HepG2 (cell line): Measurements from ENCODE around the gene POLR1D. TPM values are rescaled to one million over a fixed set of nuclear protein-coding genes. Genes with fewer than 3 reads are reported as not detected.
A peak's percentile ranks its signal among the peaks of the same experiment; 100 is the strongest.

Experiments used
- EZH2 ChIP-seq: conservative IDR thresholded peaks from 2 replicates; pipeline ENCODE4 v1.6.1; 2012; ENCODE audit warnings: mild to moderate bottlenecking, low read depth, low read length, moderate library complexity
- GRHL1 ChIP-seq: sonication (generic); formaldehyde crosslinking; conservative IDR thresholded peaks from 2 replicates; pipeline ENCODE4 v1.8.0; 2022; ENCODE audit warnings: missing genetic modification reagents
- HNRNPH1 ChIP-seq: fragments of 200-400 bp; formaldehyde crosslinking; optimal IDR thresholded peaks from 2 replicates; pipeline ENCODE3; 2017; ENCODE audit warnings: mild to moderate bottlenecking, low read depth, low read length
- JARID2 ChIP-seq: sonication (generic); formaldehyde crosslinking; IDR thresholded peaks from 2 replicates; pipeline ENCODE4 v1.8.1; 2023; ENCODE audit warnings: missing genetic modification reagents, inconsistent platforms; ENCODE audit not compliant: insufficient replicate concordance
- MYNN ChIP-seq: sonication (generic); formaldehyde crosslinking; IDR thresholded peaks from 2 replicates; pipeline ENCODE4 v1.4.0; 2020; ENCODE audit warnings: mild to moderate bottlenecking, low read depth, missing genetic modification reagents
- NCOR1 ChIP-seq: fragments of 200-600 bp; sonication (generic); IDR thresholded peaks from 2 replicates; pipeline ENCODE4 v1.7.0; 2017; ENCODE audit warnings: antibody characterized with exemption, low read length, borderline replicate concordance
- PAWR ChIP-seq: sonication (generic); formaldehyde crosslinking; IDR thresholded peaks from 2 replicates; pipeline ENCODE4 v1.4.0; 2020; ENCODE audit warnings: missing genetic modification reagents, mild to moderate bottlenecking, borderline replicate concordance
- RBM22 ChIP-seq: fragments of 200-400 bp; formaldehyde crosslinking; optimal IDR thresholded peaks from 2 replicates; pipeline ENCODE3; 2017; ENCODE audit warnings: mild to moderate bottlenecking, low read length, moderate library complexity
- RFX1 ChIP-seq: fragments of 450-650 bp; IDR thresholded peaks from 2 replicates; pipeline ENCODE4 v1.6.1; 2017
- SP2 ChIP-seq: sonication (generic); formaldehyde crosslinking; IDR thresholded peaks from 2 replicates; pipeline ENCODE4 v1.5.1; 2020; ENCODE audit warnings: mild to moderate bottlenecking, missing genetic modification reagents
- U2AF2 ChIP-seq: fragments of 200-400 bp; formaldehyde crosslinking; IDR thresholded peaks from 2 replicates; pipeline ENCODE4 v1.6.1; 2017; ENCODE audit warnings: low read depth, mild to moderate bottlenecking, low read length
- USF2 ChIP-seq, 2 experiments: sonication (generic) in 1 of 2; formaldehyde crosslinking in 1 of 2; IDR thresholded peaks; 2 replicates each; pipeline versions ENCODE4 v1.5.1 to v1.6.1; 2011 to 2020; ENCODE audit warnings: borderline replicate concordance in 1 of 2, low read depth in 1 of 2, low read length in 1 of 2, mild to moderate bottlenecking in 1 of 2, missing genetic modification reagents in 1 of 2, moderate library complexity in 1 of 2
- ZBTB2 ChIP-seq: sonication (generic); formaldehyde crosslinking; IDR thresholded peaks from 2 replicates; pipeline ENCODE4 v1.8.0; 2022; ENCODE audit warnings: low read depth, missing genetic modification reagents
- ZBTB49 ChIP-seq: sonication (generic); formaldehyde crosslinking; IDR thresholded peaks from 2 replicates; pipeline ENCODE4 v1.4.0; 2020; ENCODE audit warnings: missing genetic modification reagents, borderline replicate concordance
- ZBTB8A ChIP-seq: sonication (generic); formaldehyde crosslinking; IDR thresholded peaks from 2 replicates; pipeline ENCODE4 v1.4.0; 2020; ENCODE audit warnings: mild to moderate bottlenecking, low read depth, missing genetic modification reagents, borderline replicate concordance
- ZFP36 ChIP-seq: fragments of 150-350 bp; IDR thresholded peaks from 2 replicates; pipeline ENCODE4 v1.6.1; 2018; ENCODE audit warnings: borderline replicate concordance, low read length, low read depth; ENCODE audit not compliant: partially characterized antibody
- ZFP41 ChIP-seq: sonication (generic); formaldehyde crosslinking; IDR thresholded peaks from 2 replicates; pipeline ENCODE4 v1.4.0; 2020; ENCODE audit warnings: mild to moderate bottlenecking, missing genetic modification reagents, borderline replicate concordance
- ZNF777 ChIP-seq: sonication (generic); formaldehyde crosslinking; IDR thresholded peaks from 2 replicates; pipeline ENCODE4 v1.4.0; 2020; ENCODE audit warnings: missing genetic modification reagents
- polyA plus RNA-seq, 8 experiments: library from polyadenylated mRNA; depleted of rRNA in 3 of 8; stranded (reverse) in 7 of 8; unstranded in 1 of 8; fragments of >200 nt; fragmentation: Illumina TruSeq in 4 of 8; extraction: Trizol in 4 of 8; gene quantifications; 2 replicates each; pipeline versions ENCODE4 v1.2.1 to v1.2.3, GENCODE V29; 2011 to 2016; ENCODE audit warnings: low read depth in 4 of 8, missing spikeins in 1 of 8, mixed read lengths in 1 of 8; ENCODE audit not compliant: insufficient read depth in 1 of 8
- total RNA-seq, 5 experiments: library from RNA; depleted of rRNA; stranded (reverse); fragments of >200 nt; fragmentation: Illumina TruSeq; extraction: Trizol; gene quantifications; 2 replicates each; pipeline ENCODE4 v1.2.3, GENCODE V29; 2016; ENCODE audit warnings: low read depth in 1 of 5

The POLR1D gene
- total and polyA plus RNA-seq, 2 of the 13 experiments (the other 11 are each of a cell fraction or from before 2014, with no cell fraction given), result 183 to 490 TPM

GRCh38 chr13:27620377-27621115 lies 1.1 kb upstream of the POLR1D start, which contains the start of gene LNX2 (continued):
- TF ChIP-seq ZFP41 (CRISPR knock-in tag) (no peak), GRHL1 (CRISPR knock-in tag) (no peak), ZFP36 (no peak), U2AF2 (no peak), ZBTB2 (CRISPR knock-in tag) (peak; percentile 50; the same call in 1 of the 2 replicates), EZH2 (no peak), NCOR1 (no peak), ZBTB49 (no peak), ZNF777 (no peak), RFX1 (no peak), HNRNPH1 (no peak), SP2 (CRISPR knock-in tag) (peak; percentile 95), JARID2 (CRISPR knock-in tag) (no peak), RBM22 (no peak), USF2 (IDR thresholded peaks at IDR 0.05; ENCODE audit: low read depth, low read length) (no peak), USF2 (CRISPR knock-in tag; IDR thresholded peaks at IDR 0.05; ENCODE audit: borderline replicate concordance) (no peak), PAWR (CRISPR knock-in tag) (no peak), MYNN (CRISPR knock-in tag) (no peak), ZBTB8A (no peak)
